ENCODE results near the gene ANKRD39. TPM values are rescaled to one million over a fixed set of nuclear protein-coding genes. Genes with fewer than 3 reads are reported as not detected.
A peak's percentile ranks its signal among the peaks of the same experiment; 100 is the strongest.
"Not testable (repeated sequence)": the region's sequence is repeated elsewhere in the genome, so short reads cannot be mapped to it uniquely, and the experiment has no call there.

ANKRD39 gene
- total RNA-seq, 2 experiments from 2014 or later: 25.0 to 27.3 TPM

- Mint-ChIP-seq H3K27ac (no peak overlapping the region), H3K4me1 (ENCODE audit: low read depth) (peaks cover 57% of the 10 kb centered on the region)
- CTCF ChIA-PET: no interaction called here
These were observed 36.3 kb upstream of the ANKRD39 start for GRCh38 chr2:96894151-96894531.

GRCh38 chr2:96893289-96894150, 35.7 kb upstream of the ANKRD39 start:
- intact Hi-C loops (cut with micrococcal nuclease): no loop called here
- Mint-ChIP-seq H3K9me3 (no peaks in the 10 kb centered on the region), H3K4me3 (no peak overlapping the region), H3K36me3 (ENCODE audit: low read depth) (no peaks in the 10 kb centered on the region), H3K27ac (no peak overlapping the region), H3K4me1 (ENCODE audit: low read depth) (peaks cover 57% of the 10 kb centered on the region), H3K27me3 (ENCODE audit: low read depth) (no peaks in the 10 kb centered on the region)
- DNase-seq: no peak
- CTCF ChIA-PET: interaction anchor here (0.5 to 1.0 kb wide), 3 partner anchors 58 to 769 kb away, joined by 3 read pairs; no protein-coding TSS in a partner anchor

More at GRCh38 chr2:96894151-96894531, 36.3 kb upstream of the ANKRD39 start:
- no peaks in the 10 kb centered on the region for H3K36me3 Mint-ChIP-seq (ENCODE audit: low read depth)
- intact Hi-C loops (cut with micrococcal nuclease): no loop called here
- H3K9me3 Mint-ChIP-seq: no peaks in the 10 kb centered on the region
- no peaks in the 10 kb centered on the region for H3K27me3 Mint-ChIP-seq (ENCODE audit: low read depth)
- no peak for DNase-seq
- no peak overlapping the region for H3K4me3 Mint-ChIP-seq

DNA sequence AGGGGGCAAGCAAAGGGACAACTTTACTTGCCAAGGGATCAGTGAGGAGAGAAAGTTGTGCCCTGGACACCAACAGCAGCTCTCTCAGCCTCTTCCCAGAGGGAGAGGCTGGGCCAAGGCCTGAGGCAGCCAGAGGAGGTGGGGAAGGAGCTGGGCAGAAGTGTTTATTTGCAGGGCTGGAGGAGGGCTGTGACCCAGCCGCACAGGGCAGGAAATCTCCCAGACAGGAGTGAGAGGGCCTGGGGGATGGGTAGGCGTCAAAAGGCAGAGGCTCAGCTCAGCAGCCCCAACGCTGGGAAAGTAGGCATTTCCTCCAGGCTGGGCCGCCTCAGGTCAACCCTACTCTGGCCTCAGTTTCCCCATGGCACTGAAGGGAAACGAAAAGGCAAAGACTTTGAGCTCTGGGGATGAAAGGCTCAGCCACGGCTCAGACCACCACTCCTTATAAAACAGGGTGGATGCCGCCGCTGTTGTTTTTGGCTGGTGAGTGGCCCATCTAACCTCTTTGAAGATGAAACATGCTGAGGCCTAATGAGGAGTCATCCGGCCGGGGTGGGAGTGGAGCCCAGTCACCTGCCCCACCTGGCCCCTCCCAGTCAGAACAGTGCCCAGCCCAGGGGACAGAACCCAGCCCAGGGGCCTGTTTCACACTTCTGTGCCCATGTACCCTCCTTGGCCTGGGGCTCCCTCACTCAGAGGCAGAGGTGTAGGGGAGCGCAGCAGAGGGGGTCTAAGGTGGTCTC, 33.9 kb upstream of the ANKRD39 start:
- no peaks in the 10 kb centered on the region for H3K9me3 Mint-ChIP-seq

DNA sequence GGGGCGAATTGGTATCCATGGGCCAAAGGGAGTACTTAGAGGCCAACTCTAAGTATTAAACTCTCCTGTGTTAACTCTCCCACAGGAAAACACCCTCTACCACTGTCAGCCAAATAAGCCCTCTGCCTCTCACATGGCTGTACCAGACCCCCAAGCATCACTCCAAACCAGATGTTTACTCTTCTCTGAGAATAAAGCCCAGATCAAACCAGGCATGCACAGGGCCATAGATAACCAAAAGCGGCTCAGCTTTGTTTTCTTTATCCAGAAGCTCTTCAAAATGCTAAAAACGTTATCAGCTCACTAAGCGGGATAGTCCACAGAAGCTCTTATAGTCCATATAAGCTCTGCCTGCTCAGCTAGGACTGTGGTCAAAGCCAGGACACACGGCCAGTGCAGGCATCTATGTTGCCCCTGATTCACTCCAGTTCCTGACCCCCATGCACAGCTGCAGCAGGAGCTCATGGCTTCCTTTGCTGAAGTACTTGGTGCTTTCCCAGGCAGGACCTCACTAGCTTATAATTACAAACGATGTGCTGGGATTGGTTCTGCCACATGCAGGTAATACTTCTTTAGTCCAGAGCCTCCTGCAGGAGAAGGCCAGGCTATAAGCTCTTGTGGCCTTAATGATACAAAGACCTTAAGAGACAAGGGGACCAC, 33.0 kb upstream of the ANKRD39 start:
- no peak overlapping the region for H3K4me3 Mint-ChIP-seq
- no peaks in the 10 kb centered on the region for H3K27me3 Mint-ChIP-seq (ENCODE audit: low read depth)
- H3K27ac Mint-ChIP-seq: no peak overlapping the region
- peaks cover 47% of the 10 kb centered on the region for H3K4me1 Mint-ChIP-seq (ENCODE audit: low read depth)
- H3K9me3 Mint-ChIP-seq: no peaks in the 10 kb centered on the region
- intact Hi-C loops (cut with micrococcal nuclease): no loop called here
- no peaks in the 10 kb centered on the region for H3K36me3 Mint-ChIP-seq (ENCODE audit: low read depth)
- CTCF ChIA-PET: interaction anchor here (0.6 to 2.5 kb wide), 6 partner anchors 13 to 119 kb away, joined by 3 to 11 read pairs (median 4); partner anchors contain the start of gene ANKRD39
- no peak for DNase-seq

More for the DNA sequence above, 33.9 kb upstream of the ANKRD39 start:
- CTCF ChIA-PET: interaction anchor here (0.6 to 2.5 kb wide), 4 partner anchors 34 to 118 kb away, joined by 3 to 11 read pairs (median 4); partner anchors contain the start of gene ANKRD39
- Mint-ChIP-seq H3K27ac (no peak overlapping the region), H3K4me3 (no peak overlapping the region), H3K27me3 (ENCODE audit: low read depth) (no peaks in the 10 kb centered on the region), H3K4me1 (ENCODE audit: low read depth) (peaks cover 55% of the 10 kb centered on the region), H3K36me3 (ENCODE audit: low read depth) (no peaks in the 10 kb centered on the region)
- intact Hi-C loops (cut with micrococcal nuclease): no loop called here
- DNase-seq: peak; percentile 35

- no peaks in the 10 kb centered on the region for H3K27me3 Mint-ChIP-seq (ENCODE audit: low read depth)
- CTCF ChIA-PET: interaction anchor here (1.0 to 2.5 kb wide), 3 partner anchors 14 to 65 kb away, joined by 3 to 11 read pairs (median 6); partner anchors contain the start of gene ANKRD39
- H3K4me1 Mint-ChIP-seq (ENCODE audit: low read depth): peaks cover 41% of the 10 kb centered on the region
- no peak for DNase-seq
- H3K27ac Mint-ChIP-seq: no peak overlapping the region
- H3K36me3 Mint-ChIP-seq (ENCODE audit: low read depth): no peaks in the 10 kb centered on the region
- H3K4me3 Mint-ChIP-seq: no peak overlapping the region
- intact Hi-C loops (cut with micrococcal nuclease): no loop called here
- H3K9me3 Mint-ChIP-seq: no peaks in the 10 kb centered on the region
These were observed 32.4 kb upstream of the ANKRD39 start for GRCh38 chr2:96890252-96890651.

DNA sequence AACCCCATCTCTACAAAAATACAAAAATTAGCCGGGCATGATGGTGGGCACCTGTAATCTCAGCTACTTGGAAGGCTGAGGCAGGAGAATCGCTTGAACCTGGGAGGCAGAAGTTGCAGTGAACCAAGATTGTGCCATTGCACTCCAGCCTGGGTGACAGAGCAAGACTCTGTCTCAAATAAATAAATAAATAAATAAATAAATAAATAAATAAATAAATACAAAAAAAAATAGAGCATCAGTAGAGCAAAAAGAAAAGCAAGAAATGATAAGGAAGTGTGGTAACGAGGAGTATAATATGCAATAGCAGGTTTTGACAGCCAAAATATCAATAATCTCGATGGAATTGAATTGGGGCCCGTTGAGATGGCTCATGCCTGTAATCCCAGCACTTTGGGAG, 31.7 kb upstream of the ANKRD39 start:
- H3K27ac Mint-ChIP-seq; DNase-seq; H3K4me3 Mint-ChIP-seq; H3K27me3 Mint-ChIP-seq (ENCODE audit: low read depth); intact Hi-C loops (cut with micrococcal nuclease); H3K36me3 Mint-ChIP-seq (ENCODE audit: low read depth); H3K9me3 Mint-ChIP-seq: not testable (repeated sequence)
- peaks cover 37% of the 10 kb centered on the region for H3K4me1 Mint-ChIP-seq (ENCODE audit: low read depth)
- CTCF ChIA-PET: interaction anchor here (0.6 kb wide), 2 partner anchors 9 to 62 kb away, joined by 3 read pairs; no protein-coding TSS in a partner anchor

GRCh38 chr2:96888072-96889011, 30.5 kb upstream of the ANKRD39 start:
- intact Hi-C loops (cut with micrococcal nuclease): no loop called here
- Mint-ChIP-seq H3K27me3 (ENCODE audit: low read depth) (no peaks in the 10 kb centered on the region), H3K4me3 (no peak overlapping the region), H3K27ac (no peak overlapping the region), H3K36me3 (ENCODE audit: low read depth) (no peaks in the 10 kb centered on the region), H3K4me1 (ENCODE audit: low read depth) (peaks cover 35% of the 10 kb centered on the region), H3K9me3 (no peaks in the 10 kb centered on the region)
- CTCF ChIA-PET: interaction anchor here (0.6 kb wide), 1 partner anchor 30 kb away, joined by 3 read pairs; no protein-coding TSS in a partner anchor
- no peak for DNase-seq

DNA sequence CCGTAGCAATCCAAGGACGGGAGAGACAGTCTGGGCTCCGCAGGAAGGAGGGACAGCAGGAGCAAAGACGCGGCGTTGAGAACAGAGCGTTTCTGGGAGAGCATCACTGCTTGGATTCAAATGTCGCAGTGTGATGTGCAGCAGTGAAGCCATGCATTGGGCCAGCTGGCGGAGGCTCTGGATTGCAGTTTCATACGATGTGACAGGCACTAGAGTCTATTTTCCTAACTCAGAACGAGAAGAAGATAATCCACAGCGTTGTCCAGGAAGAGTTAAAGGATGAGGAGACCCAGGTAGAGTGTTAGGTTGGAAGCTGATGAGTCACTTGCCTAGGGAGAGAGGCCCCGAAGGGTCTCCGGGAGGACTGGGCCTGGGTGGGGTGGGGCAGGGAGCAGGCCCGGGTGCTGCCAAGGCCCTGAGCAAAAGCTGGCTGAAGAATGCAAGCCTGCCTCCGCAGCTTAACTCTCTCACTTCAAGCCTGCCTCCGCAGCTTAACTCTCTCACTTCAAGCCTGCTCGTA, 29.7 kb upstream of the ANKRD39 start:
- Mint-ChIP-seq H3K27ac (no peak overlapping the region), H3K36me3 (ENCODE audit: low read depth) (no peaks in the 10 kb centered on the region), H3K4me3 (no peak overlapping the region), H3K4me1 (ENCODE audit: low read depth) (peaks cover 28% of the 10 kb centered on the region), H3K9me3 (no peaks in the 10 kb centered on the region), H3K27me3 (ENCODE audit: low read depth) (no peaks in the 10 kb centered on the region)
- DNase-seq: no peak
- CTCF ChIA-PET: interaction anchor here (0.6 kb wide), 1 partner anchor 29 kb away, joined by 3 read pairs; no protein-coding TSS in a partner anchor
- intact Hi-C loops (cut with micrococcal nuclease): no loop called here

DNA sequence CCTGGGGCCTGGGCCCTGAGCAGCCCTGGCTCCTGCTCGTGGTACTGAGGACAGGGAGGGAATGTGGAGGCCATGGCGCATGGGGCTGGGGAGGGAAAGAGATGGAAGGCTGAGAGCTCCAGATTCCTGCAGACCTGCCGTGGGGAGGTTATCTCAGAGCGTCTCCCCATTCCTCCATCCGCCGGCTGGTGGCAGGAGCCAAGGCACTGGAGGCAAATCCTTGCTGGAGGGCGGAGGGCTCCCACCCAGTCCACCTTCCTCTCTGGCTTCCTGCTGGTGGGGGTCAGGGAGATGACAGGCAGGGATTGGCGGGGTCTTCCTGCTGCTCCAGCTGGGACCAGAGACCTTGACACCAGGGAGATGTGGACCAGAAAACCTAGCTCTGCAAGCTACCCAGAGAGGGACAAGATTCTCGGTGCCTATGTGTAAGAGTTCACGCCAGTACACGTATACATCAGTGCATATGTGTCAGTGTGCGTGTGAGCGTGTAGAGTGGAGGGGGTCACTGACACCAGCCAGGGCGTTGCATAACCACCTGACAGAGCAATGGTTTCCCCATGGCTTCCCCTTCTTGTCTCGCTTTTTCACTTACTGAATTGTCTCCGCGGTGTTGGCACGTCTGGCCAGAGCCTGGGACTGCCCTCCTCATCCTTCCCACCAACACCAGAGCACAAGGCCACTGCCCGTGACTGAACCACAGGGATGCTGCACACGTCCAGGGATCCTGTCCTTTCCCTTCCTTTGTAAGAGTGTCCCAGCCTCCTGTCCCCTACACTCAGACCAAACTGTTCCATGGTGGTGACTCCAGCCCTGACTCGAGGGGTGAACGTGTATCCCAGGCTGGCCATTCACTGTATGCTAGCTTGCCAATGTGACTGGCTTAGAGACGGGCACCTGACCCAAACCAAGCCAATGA, 27.9 kb upstream of the ANKRD39 start:
- CTCF ChIA-PET: interaction anchor here (0.6 to 1.4 kb wide), 4 partner anchors 14 to 76 kb away, joined by 3 to 4 read pairs (median 4); partner anchors contain the start of gene ANKRD39
- Mint-ChIP-seq H3K4me3 (no peak overlapping the region), H3K27ac (no peak overlapping the region), H3K9me3 (no peaks in the 10 kb centered on the region), H3K27me3 (ENCODE audit: low read depth) (no peaks in the 10 kb centered on the region), H3K36me3 (ENCODE audit: low read depth) (no peaks in the 10 kb centered on the region), H3K4me1 (ENCODE audit: low read depth) (peaks cover 13% of the 10 kb centered on the region)
- DNase-seq: no peak
- intact Hi-C loops (cut with micrococcal nuclease): no loop called here

DNA sequence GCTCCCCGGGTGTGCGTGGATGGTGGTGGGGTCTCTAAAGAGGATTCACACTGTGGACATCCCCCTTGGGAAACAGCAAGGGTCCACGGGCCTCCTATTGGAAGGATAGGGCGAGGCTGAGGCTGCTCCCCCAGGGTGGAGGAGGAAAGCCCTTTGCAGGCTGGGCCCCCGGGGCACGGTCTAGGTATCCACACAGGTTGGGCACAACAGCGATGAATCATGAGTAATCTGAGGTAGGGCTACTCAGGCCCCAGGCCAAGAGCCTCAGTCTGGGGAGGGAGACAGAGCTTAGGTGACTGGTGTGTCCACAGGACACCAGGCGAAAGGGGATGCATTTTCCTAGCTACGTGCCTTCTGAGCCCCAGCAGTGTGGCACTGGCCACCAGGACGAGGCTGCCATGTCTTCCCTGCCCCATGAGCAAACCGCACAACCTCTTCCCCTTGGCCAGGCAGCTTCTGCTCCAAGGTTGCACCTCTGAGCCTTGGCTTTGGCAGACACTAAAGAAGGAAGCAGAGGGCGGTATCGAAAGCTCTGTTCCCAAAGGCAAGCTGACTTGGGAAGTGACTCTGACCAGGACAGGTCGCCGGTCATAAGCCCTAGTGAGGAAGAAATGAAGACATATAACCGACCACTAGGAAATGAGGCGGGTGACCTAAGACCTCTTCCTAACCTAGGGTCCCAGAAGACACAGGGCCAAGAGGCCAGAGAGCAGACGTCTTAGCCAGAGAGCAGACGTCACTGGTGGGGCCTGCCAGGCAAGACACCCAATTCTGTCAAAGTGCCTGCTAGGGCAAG, 26.7 kb upstream of the ANKRD39 start:
- intact Hi-C loops (cut with micrococcal nuclease): no loop called here
- H3K9me3 Mint-ChIP-seq: no peaks in the 10 kb centered on the region
- CTCF ChIA-PET: interaction anchor here (1.1 to 1.4 kb wide), 2 partner anchors 67 to 77 kb away, joined by 3 read pairs; no protein-coding TSS in a partner anchor
- H3K27ac Mint-ChIP-seq: no peak overlapping the region
- H3K27me3 Mint-ChIP-seq (ENCODE audit: low read depth): no peaks in the 10 kb centered on the region
- H3K4me3 Mint-ChIP-seq: no peak overlapping the region
- DNase-seq: no peak
- H3K36me3 Mint-ChIP-seq (ENCODE audit: low read depth): no peaks in the 10 kb centered on the region
- peaks cover 11% of the 10 kb centered on the region for H3K4me1 Mint-ChIP-seq (ENCODE audit: low read depth)
